C4-2B (cell line): ENCODE results near the gene HOXA5.

Experiments used
- ZFX ChIP-seq: fragments of 450-650 bp; IDR thresholded peaks from 2 replicates; pipeline ENCODE4 v1.6.1; 2017
- TF ChIP-seq, protein P1 (sequence below): fragments of 450-650 bp; conservative IDR thresholded peaks from 2 replicates; pipeline ENCODE4 v1.5.1; 2017; ENCODE audit warnings: mild to moderate bottlenecking

DNA sequence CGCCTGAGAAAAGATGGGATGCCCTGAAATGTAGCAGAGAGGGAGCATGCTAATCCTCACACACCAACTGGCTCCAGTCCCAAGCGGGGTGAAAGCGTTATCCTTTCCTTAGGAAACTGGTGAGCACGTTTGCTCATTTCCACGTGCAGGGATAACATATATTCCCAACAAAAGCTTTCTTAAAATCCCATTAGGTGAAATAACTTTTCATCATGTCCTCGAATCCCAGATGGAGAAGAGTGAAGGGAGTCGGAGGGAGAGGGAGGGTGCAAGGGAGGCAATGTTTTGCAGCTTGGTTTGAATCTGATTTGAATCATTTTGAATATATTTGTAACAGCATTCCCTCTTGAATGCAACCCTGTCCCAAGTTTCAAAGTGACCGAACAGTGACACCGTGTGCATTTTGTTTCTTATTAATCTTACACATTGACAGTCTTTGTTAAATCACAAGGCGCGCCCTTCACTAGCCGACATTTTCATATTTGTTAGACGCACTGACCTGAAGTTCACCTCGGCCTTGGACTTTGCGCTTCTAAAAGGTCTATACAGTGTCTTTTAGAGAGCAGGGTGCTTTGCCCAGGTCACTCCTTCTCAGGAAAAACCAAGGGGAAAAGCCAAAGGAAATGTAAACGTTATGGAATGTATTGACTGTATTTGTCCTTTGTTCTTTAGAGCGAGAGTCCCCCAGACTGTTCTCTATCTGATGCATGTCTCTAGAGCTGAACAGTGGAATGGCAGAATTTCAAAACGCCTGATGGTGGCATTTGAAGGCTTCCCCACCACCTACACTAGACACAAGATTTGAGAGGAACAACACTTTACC is 9.9 kb downstream of the HOXA5 start:
- TF ChIP-seq, protein P1, sequence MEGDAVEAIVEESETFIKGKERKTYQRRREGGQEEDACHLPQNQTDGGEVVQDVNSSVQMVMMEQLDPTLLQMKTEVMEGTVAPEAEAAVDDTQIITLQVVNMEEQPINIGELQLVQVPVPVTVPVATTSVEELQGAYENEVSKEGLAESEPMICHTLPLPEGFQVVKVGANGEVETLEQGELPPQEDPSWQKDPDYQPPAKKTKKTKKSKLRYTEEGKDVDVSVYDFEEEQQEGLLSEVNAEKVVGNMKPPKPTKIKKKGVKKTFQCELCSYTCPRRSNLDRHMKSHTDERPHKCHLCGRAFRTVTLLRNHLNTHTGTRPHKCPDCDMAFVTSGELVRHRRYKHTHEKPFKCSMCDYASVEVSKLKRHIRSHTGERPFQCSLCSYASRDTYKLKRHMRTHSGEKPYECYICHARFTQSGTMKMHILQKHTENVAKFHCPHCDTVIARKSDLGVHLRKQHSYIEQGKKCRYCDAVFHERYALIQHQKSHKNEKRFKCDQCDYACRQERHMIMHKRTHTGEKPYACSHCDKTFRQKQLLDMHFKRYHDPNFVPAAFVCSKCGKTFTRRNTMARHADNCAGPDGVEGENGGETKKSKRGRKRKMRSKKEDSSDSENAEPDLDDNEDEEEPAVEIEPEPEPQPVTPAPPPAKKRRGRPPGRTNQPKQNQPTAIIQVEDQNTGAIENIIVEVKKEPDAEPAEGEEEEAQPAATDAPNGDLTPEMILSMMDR: no peak
- no peak for TF ChIP-seq ZFX
